Activated T-cell treated with anti-CD3 and anti-CD28 coated beads for 24 hours (primary cell): ENCODE results near the gene ACTL7B.
A peak's percentile ranks its signal among the peaks of the same experiment; 100 is the strongest.
"Not testable (repeated sequence)": the region's sequence is repeated elsewhere in the genome, so short reads cannot be mapped to it uniquely, and the experiment has no call there.

Experiments
- DNase-seq: peaks from one replicate; pipeline ENCODE4 v3.0.0-alpha.2; 2020; ENCODE audit warnings: low read depth

Gene ACTL7B

GRCh38 chr9:108855888-108856287, at the start of gene ACTL7B:
Gene ACTL7B (minus strand): TSS chr9:108855986. CDS start chr9:108855930, 56 bp downstream.
- no peak for DNase-seq

- DNase-seq: no peak
These were observed 49.7 kb upstream of the ACTL7B start for GRCh38 chr9:108905494-108905893.

GRCh38 chr9:108904161-108904560, 48.4 kb upstream of the ACTL7B start:
- DNase-seq: no peak

GRCh38 chr9:108903420-108904103, 47.8 kb upstream of the ACTL7B start:
- no peak for DNase-seq

GRCh38 chr9:108900176-108900575, 44.4 kb upstream of the ACTL7B start:
- no peak for DNase-seq

- not testable (repeated sequence) for DNase-seq
These were observed 43.4 kb upstream of the ACTL7B start for GRCh38 chr9:108899023-108899695.

- no peak for DNase-seq
These were observed 41.7 kb upstream of the ACTL7B start for GRCh38 chr9:108897324-108898096.

- no peak for DNase-seq
These were observed 38.6 kb upstream of the ACTL7B start for GRCh38 chr9:108894225-108894997.

- DNase-seq: no peak
These were observed 33.9 kb upstream of the ACTL7B start for GRCh38 chr9:108889649-108890067.

- DNase-seq: not testable (repeated sequence)
These were observed 30.9 kb upstream of the ACTL7B start for GRCh38 chr9:108886594-108887271.

- peak; percentile 61 for DNase-seq
These were observed 30.0 kb upstream of the ACTL7B start for GRCh38 chr9:108885643-108886348.

GRCh38 chr9:108884701-108885100, 28.9 kb upstream of the ACTL7B start:
- no peak for DNase-seq

GRCh38 chr9:108883085-108883484, 27.3 kb upstream of the ACTL7B start:
- no peak for DNase-seq

GRCh38 chr9:108882052-108882888, 26.5 kb upstream of the ACTL7B start:
- DNase-seq: no peak

- no peak for DNase-seq
These were observed 25.0 kb upstream of the ACTL7B start for GRCh38 chr9:108880738-108881316.

- no peak for DNase-seq
These were observed 21.7 kb upstream of the ACTL7B start for GRCh38 chr9:108877524-108877923.

- no peak for DNase-seq
These were observed 20.6 kb upstream of the ACTL7B start for GRCh38 chr9:108876425-108876824.

- DNase-seq: no peak
These were observed 18.4 kb upstream of the ACTL7B start for GRCh38 chr9:108874058-108874788.
